Measurements from ENCODE around the gene ANO7.

- TF ChIP-seq GABPA (IDR thresholded peaks at IDR 0.05; ENCODE audit: low read depth) = no peak
- TF ChIP-seq POLR2AphosphoS5 (IDR thresholded peaks at IDR 0.05; ENCODE audit: low read depth, low read length) = no peak
- TF ChIP-seq MAX (IDR thresholded peaks at IDR 0.05; ENCODE audit: low read depth) = no peak
- TF ChIP-seq REST (IDR thresholded peaks at IDR 0.05; ENCODE audit: low read depth, low read length) = no peak
- no peak for TF ChIP-seq CTCF (IDR thresholded peaks at IDR 0.05)
- TF ChIP-seq RAD21 (IDR thresholded peaks at IDR 0.05; ENCODE audit: low read length) = no peak
Measured at GRCh38 chr2:241154915-241155314, 33.6 kb upstream of the ANO7 start.

All from SK-N-SH (cell line).